Tibial nerve (tissue), 4 donors: Measurements from ENCODE around the gene MAP9. TPM values are rescaled to one million over a fixed set of nuclear protein-coding genes. Genes with fewer than 3 reads are reported as not detected.

Experiments
- DNase-seq, 2 donors: peaks; one replicate each; pipeline ENCODE4 v3.0.0-alpha.2; 2019; ENCODE audit warnings: low spot score in 2 of 2
- H3K27ac ChIP-seq, 4 donors: fragments of 200-600 bp; sonication (generic) in 3 of 4; one replicate each; pipeline ENCODE4 v1.5.1; 2017 to 2019; ENCODE audit warnings: mild to moderate bottlenecking in 1 of 4
- H3K27me3 ChIP-seq, 2 donors: fragments of 200-600 bp; sonication (generic) in 1 of 2; one replicate each; pipeline versions ENCODE4 v1.5.1 to v1.6.0; 2017 to 2019
- H3K36me3 ChIP-seq, 3 donors: fragments of 200-600 bp; sonication (generic); one replicate each; pipeline ENCODE4 v1.5.1; 2018 to 2019
- H3K4me1 ChIP-seq, 4 donors: fragments of 200-600 bp; sonication (generic) in 3 of 4; one replicate each; pipeline ENCODE4 v1.5.1; 2017 to 2019
- H3K4me3 ChIP-seq, 4 donors: fragments of 200-600 bp; sonication (generic) in 3 of 4; one replicate each; pipeline ENCODE4 v1.5.1; 2017 to 2019; ENCODE audit warnings: mild to moderate bottlenecking in 1 of 4, moderate library complexity in 1 of 4
- H3K9me3 ChIP-seq, 4 donors: fragments of 200-600 bp; sonication (generic) in 3 of 4; one replicate each; pipeline ENCODE4 v1.5.1; 2017 to 2019
- CTCF ChIP-seq, 5 experiments: fragments of 200-600 bp in 3 of 5; fragments of 450-650 bp in 2 of 5; sonication (generic) in 3 of 5; IDR thresholded peaks; one replicate each; pipeline ENCODE4 v1.5.1; 2016 to 2019; ENCODE audit warnings: antibody characterized with exemption in 5 of 5, mild to moderate bottlenecking in 3 of 5, moderate library complexity in 2 of 5
- EP300 ChIP-seq, 2 donors: sonication (generic); formaldehyde crosslinking; IDR thresholded peaks; one replicate each; pipeline ENCODE4 v1.6.1; 2017; ENCODE audit warnings: antibody characterized with exemption in 2 of 2, mild to moderate bottlenecking in 1 of 2
- POLR2A ChIP-seq, 2 donors: fragments of 450-650 bp; IDR thresholded peaks; one replicate each; pipeline ENCODE4 v1.6.1; 2017; ENCODE audit warnings: antibody characterized with exemption in 2 of 2, mild to moderate bottlenecking in 2 of 2, moderate library complexity in 2 of 2
- WGBS, 2 donors: methylation state at CpG; one replicate each; pipeline ENCODE4 v1.1.5; 2018; 5-methylcytosine and 5-hydroxymethylcytosine counted together
- total RNA-seq, 4 donors: library from RNA; depleted of rRNA; stranded (reverse); fragments of >200 nt; gene quantifications; one replicate each; pipeline ENCODE4 v1.1.0, GENCODE V29; 2016

The MAP9 gene
- total RNA-seq, 4 donors from 2014 or later, result 6.0 to 17.4 (median 8.8) TPM

DNA sequence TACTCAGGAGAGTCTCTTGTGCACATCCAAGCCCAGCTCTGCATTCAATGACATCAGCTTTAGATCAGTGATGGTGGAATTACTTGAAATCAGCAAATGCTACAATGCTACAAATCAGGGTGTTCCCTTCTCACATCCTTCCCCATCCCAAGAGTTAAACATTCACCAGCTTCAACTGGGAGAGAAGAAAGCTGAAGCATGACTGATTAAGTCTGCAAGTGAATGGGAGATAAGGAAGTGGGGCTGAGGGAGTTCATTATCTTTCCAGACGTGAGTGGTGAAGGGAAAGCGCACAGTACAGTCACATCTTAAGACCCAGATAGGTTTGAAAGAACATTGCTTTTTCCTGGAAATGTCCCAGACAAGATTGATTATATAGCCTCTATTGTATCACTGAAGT lies 26.2 kb upstream of the MAP9 start:
- DNase-seq, result no peak
- Histone ChIP-seq H3K27ac (no peak overlapping the region), H3K4me3 (no peak overlapping the region), H3K27me3 (no peaks in the 10 kb centered on the region), H3K36me3 (no peaks in the 10 kb centered on the region), H3K4me1 (no peaks in the 10 kb centered on the region), H3K9me3 (no peaks in the 10 kb centered on the region)
- WGBS, 2 donors, result 47 to 49% methylated on average over 2 of the region's 2 CpGs
- no peak for TF ChIP-seq CTCF (IDR thresholded peaks at IDR 0.05)
- no peak for TF ChIP-seq EP300 (IDR thresholded peaks at IDR 0.05)
- TF ChIP-seq POLR2A (IDR thresholded peaks at IDR 0.05), result no peak

- H3K27me3 ChIP-seq, result no peaks in the 10 kb centered on the region
- H3K9me3 ChIP-seq, result peaks cover 0 to 4% (median 0%) of the 10 kb centered on the region in 4 donors
- 31 to 38% methylated on average over 2 of the region's 2 CpGs for WGBS, 2 donors
- DNase-seq, result no peak
- no peak overlapping the region for H3K4me3 ChIP-seq
- TF ChIP-seq EP300 (IDR thresholded peaks at IDR 0.05), result no peak
- no peak for TF ChIP-seq POLR2A (IDR thresholded peaks at IDR 0.05)
- no peak for TF ChIP-seq CTCF (IDR thresholded peaks at IDR 0.05)
- no peaks in the 10 kb centered on the region for H3K36me3 ChIP-seq
- no peaks in the 10 kb centered on the region for H3K4me1 ChIP-seq
- H3K27ac ChIP-seq, result no peak overlapping the region
These were observed 24.1 kb upstream of the MAP9 start for GRCh38 chr4:155400893-155401292.

- H3K9me3 ChIP-seq, result peaks cover 0 to 4% (median 0%) of the 10 kb centered on the region in 4 donors
- 69 to 72% methylated on average over 7 of the region's 7 CpGs for WGBS, 2 donors
- no peaks in the 10 kb centered on the region for H3K27me3 ChIP-seq
- H3K4me3 ChIP-seq, result no peak overlapping the region
- DNase-seq, result no peak
- H3K27ac ChIP-seq, result no peak overlapping the region
- no peaks in the 10 kb centered on the region for H3K36me3 ChIP-seq
- no peak for TF ChIP-seq CTCF (IDR thresholded peaks at IDR 0.05)
- TF ChIP-seq EP300 (IDR thresholded peaks at IDR 0.05), result no peak
- TF ChIP-seq POLR2A (IDR thresholded peaks at IDR 0.05), result no peak
- no peaks in the 10 kb centered on the region for H3K4me1 ChIP-seq
These were observed 23.4 kb upstream of the MAP9 start for GRCh38 chr4:155399974-155400697.

DNA sequence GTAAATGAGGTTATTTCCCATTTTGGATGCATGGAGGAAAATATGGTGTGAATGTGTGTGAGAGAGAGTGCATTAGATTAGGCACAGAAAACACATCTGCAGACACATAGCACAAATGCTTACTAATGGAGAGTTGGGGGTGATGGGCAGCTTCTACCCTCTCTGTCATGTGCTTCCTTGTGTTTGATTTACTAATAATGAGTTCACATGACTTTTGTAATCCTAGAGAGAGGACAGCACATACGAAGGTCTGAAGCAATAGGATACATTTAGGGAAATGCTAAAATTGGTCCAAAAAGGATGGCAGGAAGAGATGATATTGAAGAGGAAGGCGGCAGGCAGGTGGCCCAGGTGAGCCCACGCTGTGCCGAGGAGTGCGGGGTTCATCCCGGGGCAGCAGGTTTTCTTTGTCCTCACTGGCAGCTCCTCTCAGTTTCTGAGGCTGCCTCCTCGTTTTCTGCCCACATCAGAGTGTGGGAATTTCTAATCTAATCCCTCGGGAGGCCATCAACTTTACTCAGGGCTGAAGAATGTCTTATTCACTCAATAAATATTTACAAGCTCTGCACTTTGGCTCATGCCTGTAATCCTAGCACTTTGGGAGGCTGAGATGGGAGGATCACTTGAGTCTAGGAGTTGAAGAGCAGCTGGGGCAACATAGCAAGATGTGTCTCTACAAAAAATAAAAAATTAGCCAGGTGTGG lies 15.9 kb upstream of the MAP9 start:
- no peaks in the 10 kb centered on the region for H3K36me3 ChIP-seq
- 61% methylated on average over 8 of the region's 8 CpGs for WGBS, 2 donors
- no peak overlapping the region for H3K4me3 ChIP-seq
- H3K27me3 ChIP-seq, result no peaks in the 10 kb centered on the region
- no peak for DNase-seq
- H3K27ac ChIP-seq, result no peak overlapping the region
- no peaks in the 10 kb centered on the region for H3K4me1 ChIP-seq
- peaks cover 0 to 4% (median 0%) of the 10 kb centered on the region in 4 donors for H3K9me3 ChIP-seq
- no peak for TF ChIP-seq CTCF (IDR thresholded peaks at IDR 0.05)
- no peak for TF ChIP-seq POLR2A (IDR thresholded peaks at IDR 0.05)
- no peak for TF ChIP-seq EP300 (IDR thresholded peaks at IDR 0.05)

- no peak for DNase-seq
These were observed 15.2 kb upstream of the MAP9 start for GRCh38 chr4:155391932-155392331.

More at GRCh38 chr4:155391932-155392331, 15.2 kb upstream of the MAP9 start:
- H3K9me3 ChIP-seq, result peaks cover 0 to 4% (median 0%) of the 10 kb centered on the region in 4 donors
- no peak overlapping the region for H3K4me3 ChIP-seq
- H3K4me1 ChIP-seq, result no peaks in the 10 kb centered on the region
- no peak overlapping the region for H3K27ac ChIP-seq
- H3K27me3 ChIP-seq, result no peaks in the 10 kb centered on the region
- TF ChIP-seq EP300 (IDR thresholded peaks at IDR 0.05) (no peak), POLR2A (IDR thresholded peaks at IDR 0.05) (no peak), CTCF (IDR thresholded peaks at IDR 0.05) (no peak)
- H3K36me3 ChIP-seq, result no peaks in the 10 kb centered on the region
